Transverse colon (tissue), 4 donors: ENCODE data around the gene KIAA0232.

ENCODE experiments used
- EP300 ChIP-seq: sonication (generic); formaldehyde crosslinking; IDR thresholded peaks from one replicate; pipeline ENCODE4 v1.6.1; 2017; ENCODE audit warnings: antibody characterized with exemption, low read depth
- POLR2A ChIP-seq: fragments of 450-650 bp; IDR thresholded peaks from one replicate; pipeline ENCODE4 v1.6.1; 2016; ENCODE audit warnings: antibody characterized with exemption, mild to moderate bottlenecking, moderate library complexity
- POLR2AphosphoS5 ChIP-seq, 3 donors: sonication (generic); formaldehyde crosslinking; IDR thresholded peaks; one replicate each; pipeline ENCODE4 v1.6.1; 2016; ENCODE audit warnings: antibody characterized with exemption in 3 of 3
- TF ChIP-seq, protein P1 (sequence below), 5 experiments: fragments of 200-600 bp in 3 of 5; fragments of 450-650 bp in 2 of 5; sonication (generic) in 3 of 5; IDR thresholded peaks; 1 replicate in 2 of 5; 2 replicates in 3 of 5; pipeline ENCODE4 v1.5.1; 2016 to 2017; ENCODE audit warnings: antibody characterized with exemption in 5 of 5, inconsistent platforms in 3 of 5, mild to moderate bottlenecking in 2 of 5, moderate library complexity in 1 of 5

DNA sequence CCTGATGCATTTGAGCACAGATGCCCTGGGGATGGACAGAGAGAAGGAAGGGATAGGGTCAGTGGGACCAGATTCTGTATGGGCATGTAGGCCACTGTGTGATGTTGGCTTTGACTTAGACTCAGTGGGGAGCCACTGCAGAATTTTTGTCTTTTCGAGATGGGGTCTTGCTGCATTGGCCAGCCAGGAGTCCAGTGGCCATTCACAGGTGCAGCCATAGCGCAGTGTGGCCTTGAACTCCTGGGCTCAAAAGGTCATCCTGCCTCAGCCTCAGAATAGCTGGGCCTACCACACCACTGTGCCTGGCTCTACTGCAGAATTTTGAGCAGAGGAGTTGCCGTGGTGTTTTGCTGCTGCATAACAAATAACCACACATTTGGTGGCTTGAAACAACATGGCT lies 149.9 kb downstream of the KIAA0232 start:
- no peak for TF ChIP-seq POLR2A
- TF ChIP-seq, protein P1, sequence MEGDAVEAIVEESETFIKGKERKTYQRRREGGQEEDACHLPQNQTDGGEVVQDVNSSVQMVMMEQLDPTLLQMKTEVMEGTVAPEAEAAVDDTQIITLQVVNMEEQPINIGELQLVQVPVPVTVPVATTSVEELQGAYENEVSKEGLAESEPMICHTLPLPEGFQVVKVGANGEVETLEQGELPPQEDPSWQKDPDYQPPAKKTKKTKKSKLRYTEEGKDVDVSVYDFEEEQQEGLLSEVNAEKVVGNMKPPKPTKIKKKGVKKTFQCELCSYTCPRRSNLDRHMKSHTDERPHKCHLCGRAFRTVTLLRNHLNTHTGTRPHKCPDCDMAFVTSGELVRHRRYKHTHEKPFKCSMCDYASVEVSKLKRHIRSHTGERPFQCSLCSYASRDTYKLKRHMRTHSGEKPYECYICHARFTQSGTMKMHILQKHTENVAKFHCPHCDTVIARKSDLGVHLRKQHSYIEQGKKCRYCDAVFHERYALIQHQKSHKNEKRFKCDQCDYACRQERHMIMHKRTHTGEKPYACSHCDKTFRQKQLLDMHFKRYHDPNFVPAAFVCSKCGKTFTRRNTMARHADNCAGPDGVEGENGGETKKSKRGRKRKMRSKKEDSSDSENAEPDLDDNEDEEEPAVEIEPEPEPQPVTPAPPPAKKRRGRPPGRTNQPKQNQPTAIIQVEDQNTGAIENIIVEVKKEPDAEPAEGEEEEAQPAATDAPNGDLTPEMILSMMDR (IDR thresholded peaks at IDR 0.05): no peak
- TF ChIP-seq POLR2AphosphoS5 (IDR thresholded peaks at IDR 0.05): no peak
- no peak for TF ChIP-seq EP300
